ENCODE data around the gene PIGW. TPM values are rescaled to one million over a fixed set of nuclear protein-coding genes. Genes with fewer than 3 reads are reported as not detected.
"Not testable (repeated sequence)": the region's sequence is repeated elsewhere in the genome, so short reads cannot be mapped to it uniquely, and the experiment has no call there.

Gene PIGW
- total and polyA plus RNA-seq, 4 donors, result 5.2 to 11.6 (median 8.6) TPM

DNA sequence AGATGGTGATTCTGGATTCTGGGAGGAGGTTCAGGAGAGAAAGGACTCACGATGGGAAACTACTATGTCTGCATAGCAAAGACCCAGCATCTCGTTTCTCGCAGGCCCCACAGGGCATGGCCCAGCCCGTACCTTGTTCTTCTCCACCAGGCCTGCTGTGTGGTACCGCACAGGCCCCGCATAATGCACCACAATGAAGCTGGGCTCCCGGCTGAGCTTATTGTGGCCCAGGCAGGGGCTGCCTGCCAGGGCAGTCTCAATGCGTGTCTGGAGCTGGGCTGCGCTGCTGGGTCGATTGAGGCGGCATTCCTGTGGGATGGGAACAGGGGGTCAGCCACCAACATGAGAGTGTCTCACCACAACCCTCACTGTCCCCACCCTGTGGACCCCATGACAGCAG, 28.0 kb upstream of the PIGW start:
- H3K9me3 ChIP-seq (ENCODE audit: control insufficient read depth, insufficient read depth, low read length), result no peaks in the 10 kb centered on the region
- WGBS (ENCODE audit: insufficient coverage), result 95% methylated on average over 9 of the region's 11 CpGs
- no peaks in the 10 kb centered on the region for H3K27me3 ChIP-seq (ENCODE audit: control insufficient read depth, insufficient read depth, low read length)
- H3K4me1 ChIP-seq (ENCODE audit: control insufficient read depth, insufficient read depth, low read length), result no peaks in the 10 kb centered on the region
- H3K4me3 ChIP-seq (ENCODE audit: low read depth, low read length), result no peak overlapping the region
- DNase-seq (ENCODE audit: low read depth in 4 of 6, low spot score in 6 of 6), result no peak
- H3K27ac ChIP-seq (ENCODE audit: low read depth, low read length), result no peak overlapping the region
- peaks cover 69% of the 10 kb centered on the region for H3K36me3 ChIP-seq (ENCODE audit: control insufficient read depth, insufficient read depth, low read length)

DNA sequence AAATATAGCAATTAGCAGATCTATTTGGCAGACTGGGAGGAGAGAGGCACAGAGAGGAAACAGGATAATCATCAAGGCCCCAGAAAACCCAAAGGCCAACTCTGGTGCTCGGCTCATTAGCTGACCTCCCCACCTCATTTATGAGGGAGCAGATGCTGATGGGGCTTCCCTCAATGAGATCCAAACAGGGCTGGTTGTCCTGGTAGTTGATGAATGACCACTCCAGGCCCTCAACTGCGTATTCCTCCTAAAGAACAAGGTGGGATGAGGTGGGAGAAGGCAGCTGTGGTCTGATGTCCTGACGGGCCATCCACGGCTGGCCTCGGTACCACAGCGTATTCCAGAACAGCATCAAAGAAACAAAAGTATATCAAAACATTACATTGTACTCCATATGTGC, 27.5 kb upstream of the PIGW start:
- no CpG with 5 or more reads among the region's 6 CpGs for WGBS (ENCODE audit: insufficient coverage)
- Histone ChIP-seq H3K4me1 (ENCODE audit: control insufficient read depth, insufficient read depth, low read length) (no peaks in the 10 kb centered on the region), H3K36me3 (ENCODE audit: control insufficient read depth, insufficient read depth, low read length) (peaks cover 67% of the 10 kb centered on the region), H3K9me3 (ENCODE audit: control insufficient read depth, insufficient read depth, low read length) (no peaks in the 10 kb centered on the region), H3K4me3 (ENCODE audit: low read depth, low read length) (no peak overlapping the region), H3K27ac (ENCODE audit: low read depth, low read length) (no peak overlapping the region), H3K27me3 (ENCODE audit: control insufficient read depth, insufficient read depth, low read length) (no peaks in the 10 kb centered on the region)
- no peak for DNase-seq (ENCODE audit: low read depth in 4 of 6, low spot score in 6 of 6)

DNA sequence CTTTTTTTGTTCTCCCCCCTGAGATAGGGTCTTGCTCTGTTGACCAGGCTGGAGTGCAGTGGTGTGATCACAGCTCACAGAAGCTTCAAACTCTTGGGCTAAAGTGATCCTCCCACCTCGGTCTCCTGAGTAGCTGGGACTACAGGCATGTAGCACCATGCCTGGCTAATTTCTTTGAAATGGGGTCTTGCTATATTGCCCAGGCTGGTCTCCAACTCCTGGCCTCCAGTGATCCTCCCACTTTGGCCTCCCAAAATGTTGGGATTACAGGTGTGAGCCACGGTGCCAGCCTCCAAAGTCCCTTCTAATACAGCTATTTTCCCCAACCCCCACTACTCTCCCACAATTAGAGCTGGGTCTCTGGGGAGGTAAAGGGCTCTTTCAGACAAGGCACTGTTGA, 26.3 kb upstream of the PIGW start:
- not testable (repeated sequence) for H3K4me3 ChIP-seq (ENCODE audit: low read depth, low read length); H3K27me3 ChIP-seq (ENCODE audit: control insufficient read depth, insufficient read depth, low read length); H3K27ac ChIP-seq (ENCODE audit: low read depth, low read length); DNase-seq (ENCODE audit: low read depth in 4 of 6, low spot score in 6 of 6); H3K9me3 ChIP-seq (ENCODE audit: control insufficient read depth, insufficient read depth, low read length); H3K4me1 ChIP-seq (ENCODE audit: control insufficient read depth, insufficient read depth, low read length)
- no CpG with 5 or more reads among the region's 2 CpGs for WGBS (ENCODE audit: insufficient coverage)
- peaks cover 66% of the 10 kb centered on the region for H3K36me3 ChIP-seq (ENCODE audit: control insufficient read depth, insufficient read depth, low read length)

DNA sequence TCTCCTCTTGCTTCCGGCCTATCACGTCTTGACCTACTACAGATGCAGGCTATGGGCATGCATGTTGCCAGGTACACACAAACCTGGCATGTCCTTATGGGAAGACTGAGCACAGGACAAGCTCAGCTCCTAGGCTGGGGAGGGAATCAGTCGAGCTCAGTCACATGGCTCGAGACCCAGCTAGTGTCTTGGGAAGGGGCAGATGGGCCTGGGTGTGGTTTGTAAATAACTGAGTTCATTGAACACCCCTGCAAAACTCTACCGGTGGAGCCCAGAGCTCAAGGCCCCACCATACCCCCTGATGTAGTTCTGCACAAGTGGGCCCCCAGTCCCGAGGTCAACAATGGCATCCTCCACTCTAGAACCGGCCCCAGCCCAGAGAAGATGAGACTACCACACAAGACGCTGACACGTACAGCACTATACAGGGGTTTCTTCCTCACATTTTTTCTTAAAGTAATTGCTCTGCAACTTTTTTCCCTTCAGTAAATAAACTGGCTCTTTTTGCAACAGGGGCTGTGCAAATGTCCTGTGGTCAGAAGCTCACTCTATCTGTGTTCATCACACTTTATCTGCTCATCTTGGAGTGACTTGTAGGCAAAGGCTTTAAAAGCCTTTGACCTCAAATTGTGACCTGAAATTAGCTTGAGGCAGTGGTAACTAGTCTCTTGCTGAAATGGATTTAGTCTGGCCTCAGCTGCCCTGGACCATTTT, 25.4 kb upstream of the PIGW start:
- Histone ChIP-seq H3K27ac (ENCODE audit: low read depth, low read length) (no peak overlapping the region), H3K9me3 (ENCODE audit: control insufficient read depth, insufficient read depth, low read length) (no peaks in the 10 kb centered on the region), H3K27me3 (ENCODE audit: control insufficient read depth, insufficient read depth, low read length) (no peaks in the 10 kb centered on the region), H3K36me3 (ENCODE audit: control insufficient read depth, insufficient read depth, low read length) (peaks cover 60% of the 10 kb centered on the region), H3K4me1 (ENCODE audit: control insufficient read depth, insufficient read depth, low read length) (no peaks in the 10 kb centered on the region), H3K4me3 (ENCODE audit: low read depth, low read length) (no peak overlapping the region)
- no peak for DNase-seq (ENCODE audit: low read depth in 4 of 6, low spot score in 6 of 6)
- WGBS (ENCODE audit: insufficient coverage), result 92% methylated on average over 7 of the region's 9 CpGs

DNA sequence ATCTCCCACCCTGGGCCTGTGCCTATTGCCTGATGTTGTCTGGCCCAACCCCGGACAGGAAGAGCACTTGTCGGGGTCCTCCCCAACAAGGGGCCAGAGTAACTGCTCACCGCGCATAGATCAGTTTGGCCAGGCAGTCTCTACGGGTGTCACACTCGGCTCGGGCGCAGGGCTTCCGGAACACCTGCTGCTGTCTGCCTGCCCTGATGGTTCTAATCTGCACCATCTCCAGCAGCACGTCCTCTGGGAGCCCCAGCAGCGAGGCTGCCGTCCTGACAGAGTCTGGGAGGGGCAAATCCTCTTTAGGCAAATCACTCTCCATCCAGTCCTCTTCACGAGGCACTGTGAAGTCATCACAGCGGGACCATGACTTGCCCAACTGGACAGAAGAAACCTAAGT, 24.2 kb upstream of the PIGW start:
- H3K4me3 ChIP-seq (ENCODE audit: low read depth, low read length), result no peak overlapping the region
- WGBS (ENCODE audit: insufficient coverage), result 91% methylated on average over 14 of the region's 14 CpGs
- H3K27ac ChIP-seq (ENCODE audit: low read depth, low read length), result no peak overlapping the region
- H3K36me3 ChIP-seq (ENCODE audit: control insufficient read depth, insufficient read depth, low read length), result peaks cover 57% of the 10 kb centered on the region
- no peaks in the 10 kb centered on the region for H3K4me1 ChIP-seq (ENCODE audit: control insufficient read depth, insufficient read depth, low read length)
- H3K9me3 ChIP-seq (ENCODE audit: control insufficient read depth, insufficient read depth, low read length), result no peaks in the 10 kb centered on the region
- DNase-seq (ENCODE audit: low read depth in 4 of 6, low spot score in 6 of 6), result no peak
- no peaks in the 10 kb centered on the region for H3K27me3 ChIP-seq (ENCODE audit: control insufficient read depth, insufficient read depth, low read length)

DNA sequence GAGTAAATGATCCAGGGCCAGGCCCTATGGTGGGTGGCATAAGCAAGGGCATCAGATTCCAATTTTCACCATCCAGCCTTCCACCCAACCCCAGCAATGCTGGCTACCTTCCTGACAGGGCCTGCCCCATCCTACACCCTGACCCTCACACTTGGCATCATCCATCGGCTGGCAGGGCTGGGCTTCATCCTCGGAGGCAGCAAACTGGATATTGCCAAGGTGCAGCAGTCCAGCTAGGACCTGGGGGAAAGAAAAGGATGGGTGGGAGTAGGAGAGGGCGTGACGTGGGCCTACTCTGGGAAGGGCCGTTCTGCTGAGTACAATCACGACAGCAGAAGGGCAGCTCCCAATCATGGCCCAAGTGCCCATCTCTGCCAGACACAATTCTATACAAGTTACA, 23.6 kb upstream of the PIGW start:
- DNase-seq (ENCODE audit: low read depth in 4 of 6, low spot score in 6 of 6), result no peak

DNA sequence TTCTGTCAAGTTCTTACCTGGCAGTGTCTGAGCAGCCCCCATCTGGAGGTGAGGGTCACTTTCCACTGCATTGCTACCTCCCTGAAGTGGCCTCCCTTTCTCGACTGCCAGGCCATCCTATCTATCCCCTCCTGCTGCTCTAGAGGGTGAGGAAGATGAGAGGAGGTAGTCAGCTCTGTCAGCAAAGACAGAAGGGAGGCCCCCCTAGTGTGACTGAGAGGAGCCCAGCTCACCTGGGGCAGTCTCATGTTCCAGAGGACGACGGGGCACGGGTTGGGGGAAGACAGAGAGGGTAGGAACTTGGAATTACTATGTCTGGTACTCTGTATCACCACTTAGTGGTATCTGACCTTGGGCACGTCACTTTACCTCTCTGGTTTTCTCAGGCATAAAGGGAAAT, 22.1 kb upstream of the PIGW start:
- Histone ChIP-seq H3K4me1 (ENCODE audit: control insufficient read depth, insufficient read depth, low read length) (no peaks in the 10 kb centered on the region), H3K36me3 (ENCODE audit: control insufficient read depth, insufficient read depth, low read length) (peaks cover 43% of the 10 kb centered on the region), H3K27me3 (ENCODE audit: control insufficient read depth, insufficient read depth, low read length) (no peaks in the 10 kb centered on the region), H3K27ac (ENCODE audit: low read depth, low read length) (no peak overlapping the region), H3K9me3 (ENCODE audit: control insufficient read depth, insufficient read depth, low read length) (no peaks in the 10 kb centered on the region), H3K4me3 (ENCODE audit: low read depth, low read length) (no peak overlapping the region)
- 100% methylated on average over 3 of the region's 5 CpGs for WGBS (ENCODE audit: insufficient coverage)
- no peak for DNase-seq (ENCODE audit: low read depth in 4 of 6, low spot score in 6 of 6)

More for the DNA sequence above, 23.6 kb upstream of the PIGW start:
- Histone ChIP-seq H3K36me3 (ENCODE audit: control insufficient read depth, insufficient read depth, low read length) (peaks cover 52% of the 10 kb centered on the region), H3K9me3 (ENCODE audit: control insufficient read depth, insufficient read depth, low read length) (no peaks in the 10 kb centered on the region), H3K27ac (ENCODE audit: low read depth, low read length) (no peak overlapping the region), H3K27me3 (ENCODE audit: control insufficient read depth, insufficient read depth, low read length) (no peaks in the 10 kb centered on the region), H3K4me1 (ENCODE audit: control insufficient read depth, insufficient read depth, low read length) (no peaks in the 10 kb centered on the region), H3K4me3 (ENCODE audit: low read depth, low read length) (no peak overlapping the region)
- 96% methylated on average over 4 of the region's 6 CpGs for WGBS (ENCODE audit: insufficient coverage)

DNA sequence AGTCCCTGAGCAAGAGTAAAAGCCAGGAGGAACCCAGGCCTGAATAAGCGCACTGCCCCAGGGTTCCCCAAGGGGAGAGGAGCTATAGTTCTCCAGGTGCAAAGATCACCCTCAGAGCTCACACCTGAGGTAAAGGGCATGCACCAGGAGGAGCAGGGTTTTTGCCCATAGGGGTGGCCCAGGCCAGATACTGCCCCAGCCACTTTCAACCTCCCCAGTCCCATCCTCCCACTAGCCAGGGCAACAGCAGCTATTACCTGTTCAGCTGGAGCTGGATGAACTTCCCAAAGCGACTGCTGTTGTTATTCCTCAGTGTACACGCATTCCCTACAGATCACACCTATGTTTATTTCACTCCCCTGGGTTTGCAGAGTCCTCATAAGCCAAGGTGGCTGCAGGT, 19.9 kb upstream of the PIGW start:
- 100% methylated on average over 3 of the region's 3 CpGs for WGBS (ENCODE audit: insufficient coverage)
- DNase-seq (ENCODE audit: low read depth in 4 of 6, low spot score in 6 of 6), result no peak
- no peak overlapping the region for H3K27ac ChIP-seq (ENCODE audit: low read depth, low read length)
- no peak overlapping the region for H3K4me3 ChIP-seq (ENCODE audit: low read depth, low read length)
- H3K36me3 ChIP-seq (ENCODE audit: control insufficient read depth, insufficient read depth, low read length), result peaks cover 41% of the 10 kb centered on the region
- H3K9me3 ChIP-seq (ENCODE audit: control insufficient read depth, insufficient read depth, low read length), result no peaks in the 10 kb centered on the region
- H3K4me1 ChIP-seq (ENCODE audit: control insufficient read depth, insufficient read depth, low read length), result no peaks in the 10 kb centered on the region
- H3K27me3 ChIP-seq (ENCODE audit: control insufficient read depth, insufficient read depth, low read length), result no peaks in the 10 kb centered on the region

DNA sequence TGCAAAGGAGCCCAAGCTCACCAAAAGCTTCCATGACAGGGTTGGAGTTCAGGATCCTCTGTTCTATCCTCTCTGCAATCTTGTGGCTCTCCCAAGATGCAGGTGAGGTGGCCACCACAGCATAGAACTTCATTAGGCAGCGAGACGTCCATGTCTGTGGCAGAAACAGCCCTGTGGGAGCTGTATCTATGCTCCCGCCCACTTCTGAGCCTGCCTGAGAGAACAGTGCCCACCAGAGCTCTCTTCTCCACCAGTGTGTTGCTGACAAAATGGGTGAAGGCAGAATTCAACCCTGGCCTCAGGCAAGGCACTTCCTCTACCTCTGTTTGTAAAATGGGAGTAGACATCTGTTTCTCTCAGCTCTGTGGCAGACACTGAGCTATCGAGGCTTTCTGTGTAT, 18.9 kb upstream of the PIGW start:
- Histone ChIP-seq H3K4me3 (ENCODE audit: low read depth, low read length) (no peak overlapping the region), H3K36me3 (ENCODE audit: control insufficient read depth, insufficient read depth, low read length) (peaks cover 35% of the 10 kb centered on the region)
- 79% methylated on average over 2 of the region's 4 CpGs for WGBS (ENCODE audit: insufficient coverage)

DNA sequence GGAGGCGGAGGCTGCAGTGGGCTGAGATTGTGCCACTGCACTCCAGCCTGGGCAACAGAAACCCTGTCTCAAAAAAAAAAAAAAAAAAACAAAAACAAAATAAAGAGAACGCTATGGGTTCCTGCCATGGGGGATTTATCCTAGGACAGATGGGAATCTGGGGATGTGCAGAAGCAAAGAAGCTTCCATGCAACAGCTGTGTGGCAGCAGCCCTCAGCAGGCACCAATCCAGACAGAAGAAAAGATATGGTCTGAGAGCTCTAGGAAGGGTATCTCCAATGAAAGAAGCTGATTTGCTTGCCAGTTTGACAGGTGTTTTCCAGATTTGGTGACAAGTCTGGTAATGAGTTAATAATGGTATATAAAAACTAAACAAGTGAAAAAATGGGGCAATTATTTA, 11.7 kb upstream of the PIGW start:
- H3K27ac ChIP-seq (ENCODE audit: low read depth, low read length), result no peak overlapping the region
- no peaks in the 10 kb centered on the region for H3K9me3 ChIP-seq (ENCODE audit: control insufficient read depth, insufficient read depth, low read length)
- H3K4me3 ChIP-seq (ENCODE audit: low read depth, low read length), result no peak overlapping the region
- peak in 1 of 6 donors; percentile 7 for DNase-seq (ENCODE audit: low read depth in 4 of 6, low spot score in 6 of 6)
- no peaks in the 10 kb centered on the region for H3K4me1 ChIP-seq (ENCODE audit: control insufficient read depth, insufficient read depth, low read length)
- no peaks in the 10 kb centered on the region for H3K27me3 ChIP-seq (ENCODE audit: control insufficient read depth, insufficient read depth, low read length)
- no CpG with 5 or more reads among the region's 2 CpGs for WGBS (ENCODE audit: insufficient coverage)
- H3K36me3 ChIP-seq (ENCODE audit: control insufficient read depth, insufficient read depth, low read length), result peaks cover 31% of the 10 kb centered on the region

More for the DNA sequence above, 18.9 kb upstream of the PIGW start:
- no peak overlapping the region for H3K27ac ChIP-seq (ENCODE audit: low read depth, low read length)
- DNase-seq (ENCODE audit: low read depth in 4 of 6, low spot score in 6 of 6), result no peak
- no peaks in the 10 kb centered on the region for H3K4me1 ChIP-seq (ENCODE audit: control insufficient read depth, insufficient read depth, low read length)
- H3K27me3 ChIP-seq (ENCODE audit: control insufficient read depth, insufficient read depth, low read length), result no peaks in the 10 kb centered on the region
- H3K9me3 ChIP-seq (ENCODE audit: control insufficient read depth, insufficient read depth, low read length), result no peaks in the 10 kb centered on the region
